OCI-LY7 (cell line): Measurements from ENCODE around the gene ATP5F1E. TPM values are rescaled to one million over a fixed set of nuclear protein-coding genes. Genes with fewer than 3 reads are reported as not detected.
"Not testable (repeated sequence)": the region's sequence is repeated elsewhere in the genome, so short reads cannot be mapped to it uniquely, and the experiment has no call there.

Source experiments
- BruUV-seq: library from RNA; stranded (reverse); fragments of 400-500 nt; replicated peaks from 2 replicates; lab custom pipeline; 2021; lab: Mats Ljungman, UMichigan
- CTCF ChIA-PET: fragments of 300-600 bp; sonication (Branson Sonifier 250); formaldehyde crosslinking; loops from one replicate; lab custom pipeline; 2022; ENCODE audit warnings: antibody characterized with exemption; ENCODE audit not compliant: unreplicated experiment; lab: Charles Lee
- POLR2A ChIA-PET: fragments of 300-600 bp; sonication (Branson Sonifier 250); formaldehyde crosslinking; loops from one replicate; lab custom pipeline; 2022; ENCODE audit warnings: antibody characterized with exemption; lab: Charles Lee
- DNase-seq: peaks from one replicate; pipeline ENCODE4 v3.0.0-alpha.2; 2015; ENCODE audit warnings: low spot score
- H2AFZ ChIP-seq: fragments of 200-600 bp; sonication (generic), shearing (Covaris generic); 2 replicates; pipeline ENCODE4 v1.6.1; 2014; ENCODE audit warnings: mild to moderate bottlenecking, antibody characterized with exemption, low read length, moderate library complexity
- H3K27ac ChIP-seq: fragments of 200-600 bp; sonication (generic); 2 replicates; pipeline ENCODE4 v1.5.1; 2014; ENCODE audit warnings: mixed run types, low read depth, mild to moderate bottlenecking, moderate library complexity, low read length, inconsistent platforms; ENCODE audit not compliant: poor library complexity, severe bottlenecking
- H3K36me3 ChIP-seq: fragments of 200-600 bp; sonication (generic); 2 replicates; pipeline ENCODE4 v1.6.1; 2014; ENCODE audit warnings: mild to moderate bottlenecking, antibody characterized with exemption, low read length, moderate library complexity, mixed read lengths; ENCODE audit not compliant: insufficient read depth
- H3K4me1 ChIP-seq: fragments of 200-600 bp; sonication (generic); 2 replicates; pipeline ENCODE4 v1.5.1; 2014; ENCODE audit warnings: mild to moderate bottlenecking, low read length; ENCODE audit not compliant: insufficient read depth, poor library complexity, severe bottlenecking
- H3K4me2 ChIP-seq: fragments of 200-600 bp; sonication (generic); 2 replicates; pipeline ENCODE4 v1.6.1; 2014; ENCODE audit warnings: mild to moderate bottlenecking, low read length
- H3K4me3 ChIP-seq: fragments of 200-600 bp; sonication (generic); 2 replicates; pipeline ENCODE4 v1.5.1; 2014; ENCODE audit warnings: mild to moderate bottlenecking, low read depth, low read length; ENCODE audit not compliant: poor library complexity, severe bottlenecking
- H3K79me2 ChIP-seq: fragments of 200-600 bp; sonication (generic); 2 replicates; pipeline ENCODE4 v1.6.1; 2016; ENCODE audit warnings: low read depth, mild to moderate bottlenecking, low read length, moderate library complexity, mixed read lengths; ENCODE audit not compliant: insufficient read depth
- H3K9me2 ChIP-seq: fragments of 200-600 bp; sonication (generic); 2 replicates; pipeline ENCODE4 v1.6.1; 2016; ENCODE audit warnings: mild to moderate bottlenecking, low read length, mixed read lengths; ENCODE audit not compliant: insufficient read depth
- H3K9me3 ChIP-seq: fragments of 200-600 bp; sonication (generic); 2 replicates; pipeline ENCODE4 v1.6.1; 2014; ENCODE audit warnings: mild to moderate bottlenecking, mixed run types, low read length, mixed read lengths
- H4K20me1 ChIP-seq: fragments of 200-600 bp; sonication (generic); 2 replicates; pipeline ENCODE4 v1.6.1; 2014; ENCODE audit warnings: mild to moderate bottlenecking, antibody characterized with exemption, low read length, moderate library complexity, mixed read lengths; ENCODE audit not compliant: insufficient read depth
- CTCF ChIP-seq: fragments of 200-600 bp; sonication (generic); conservative IDR thresholded peaks from 2 replicates; pipeline ENCODE4 v1.5.1; 2014; ENCODE audit warnings: mild to moderate bottlenecking, antibody characterized with exemption, low read length, moderate library complexity, mixed read lengths
- EZH2phosphoT487 ChIP-seq: fragments of 200-600 bp; sonication (generic); IDR thresholded peaks from 2 replicates; pipeline ENCODE4 v1.6.1; 2018; ENCODE audit warnings: low read depth, borderline replicate concordance, mild to moderate bottlenecking, mixed run types, antibody characterized with exemption, low read length, moderate library complexity, mixed read lengths
- intact Hi-C: fragments of 100-400 bp; cut with micrococcal nuclease; formaldehyde crosslinking; loops from one replicate; pipeline ENCODE4 v1.10.0; 2022; ENCODE audit not compliant: unreplicated experiment
- total RNA-seq, 2 experiments: library from RNA; depleted of rRNA in 1 of 2; stranded (reverse); fragments of >200 nt in 1 of 2; shearing (Covaris generic) in 1 of 2; gene quantifications; 2 replicates each; pipeline ENCODE4 v1.2.3, GENCODE V29; 2014 to 2022

ATP5F1E gene
- total RNA-seq, 2 experiments from 2014 or later, result 42.4 to 67.2 TPM

- TF ChIP-seq CTCF, result no peak
- no peak for TF ChIP-seq EZH2phosphoT487
- ChIA-PET POLR2A (interaction anchor here (2.1 kb wide), 1 partner anchor 18 kb away, joined by 9 read pairs; the partner anchor contains the start of gene ATP5F1E), CTCF (no interaction called here)
- no TSS peak for BruUV-seq
- intact Hi-C loops, result no loop called here
- Histone ChIP-seq H2AFZ (no peak overlapping the region), H3K79me2 (no peaks in the 10 kb centered on the region), H3K27ac (no peak overlapping the region), H3K9me2 (no peaks in the 10 kb centered on the region), H3K36me3 (no peaks in the 10 kb centered on the region), H4K20me1 (no peaks in the 10 kb centered on the region), H3K4me2 (no peak overlapping the region), H3K9me3 (no peaks in the 10 kb centered on the region), H3K4me1 (peaks cover 34% of the 10 kb centered on the region), H3K4me3 (no peak overlapping the region)
- no peak for DNase-seq
Measured at GRCh38 chr20:59013959-59014608, 18.1 kb downstream of the ATP5F1E start.

GRCh38 chr20:59013031-59013951 lies 18.8 kb downstream of the ATP5F1E start:
- H3K4me3 ChIP-seq, result no peak overlapping the region
- no peaks in the 10 kb centered on the region for H3K79me2 ChIP-seq
- no peak overlapping the region for H3K4me2 ChIP-seq
- H3K36me3 ChIP-seq, result no peaks in the 10 kb centered on the region
- no peak overlapping the region for H3K27ac ChIP-seq
- H3K9me2 ChIP-seq, result no peaks in the 10 kb centered on the region
- CTCF ChIA-PET, result no interaction called here
- DNase-seq, result no peak
- POLR2A ChIA-PET, result interaction anchor here (2.1 kb wide), 1 partner anchor 19 kb away, joined by 9 read pairs; the partner anchor contains the start of gene ATP5F1E
- no peak overlapping the region for H2AFZ ChIP-seq
- no peaks in the 10 kb centered on the region for H3K9me3 ChIP-seq
- intact Hi-C loops, result no loop called here
- peaks cover 42% of the 10 kb centered on the region for H3K4me1 ChIP-seq
- H4K20me1 ChIP-seq, result no peaks in the 10 kb centered on the region
- TF ChIP-seq CTCF (no peak), EZH2phosphoT487 (no peak)
- BruUV-seq, result no TSS peak

GRCh38 chr20:59011874-59012157 lies 20.3 kb downstream of the ATP5F1E start:
- intact Hi-C loops, BruUV-seq: not testable (repeated sequence)
- POLR2A ChIA-PET, result interaction anchor here (0.6 kb wide), 2 partner anchors 30 to 114 kb away, joined by 3 read pairs; no protein-coding TSS in a partner anchor

More at GRCh38 chr20:59011874-59012157, 20.3 kb downstream of the ATP5F1E start:
- H3K4me2 ChIP-seq, H2AFZ ChIP-seq, H3K36me3 ChIP-seq, H4K20me1 ChIP-seq, H3K4me3 ChIP-seq, H3K9me2 ChIP-seq, H3K27ac ChIP-seq, DNase-seq, CTCF ChIA-PET, H3K9me3 ChIP-seq, H3K79me2 ChIP-seq: not testable (repeated sequence)
- peaks cover 48% of the 10 kb centered on the region for H3K4me1 ChIP-seq
